GM23338 (cell line): ENCODE data around the gene USP37. TPM values are rescaled to one million over a fixed set of nuclear protein-coding genes. Genes with fewer than 3 reads are reported as not detected.

Experiments used
- ATAC-seq: fragments of 200-7000 bp; cut with Tn5 transposase; 3 replicates; pipeline ENCODE4 v1.9.1; 2020
- DNase-seq: peaks from one replicate; pipeline ENCODE4 v3.0.0-alpha.2; 2015; ENCODE audit warnings: low spot score
- H2AFZ ChIP-seq: fragments of 200-600 bp; sonication (generic); 2 replicates; pipeline ENCODE4 v1.8.0; 2016; ENCODE audit warnings: antibody characterized with exemption, mild to moderate bottlenecking, moderate library complexity
- H3F3A ChIP-seq: fragments of 200-600 bp; sonication (generic); replicated peaks from 2 replicates; pipeline ENCODE4 v1.8.0; 2017; ENCODE audit warnings: antibody characterized with exemption, mixed run types, low read depth
- H3K27ac ChIP-seq: fragments of 200-600 bp; sonication (generic); 2 replicates; pipeline ENCODE4 v1.6.1; 2016; ENCODE audit warnings: low read depth
- H3K27me3 ChIP-seq: fragments of 200-600 bp; sonication (generic); 2 replicates; pipeline ENCODE4 v1.8.0; 2016; ENCODE audit warnings: mild to moderate bottlenecking, mixed run types, moderate library complexity; ENCODE audit not compliant: insufficient read depth
- H3K36me3 ChIP-seq: fragments of 200-600 bp; sonication (generic); 2 replicates; pipeline ENCODE4 v1.8.0; 2016; ENCODE audit warnings: mild to moderate bottlenecking; ENCODE audit not compliant: insufficient read depth
- H3K4me1 ChIP-seq: fragments of 200-600 bp; sonication (generic); 2 replicates; pipeline ENCODE4 v1.8.0; 2016; ENCODE audit warnings: mild to moderate bottlenecking, moderate library complexity; ENCODE audit not compliant: insufficient read depth
- H3K4me2 ChIP-seq: fragments of 200-600 bp; sonication (generic); 2 replicates; pipeline ENCODE4 v1.7.1; 2017; ENCODE audit warnings: mixed run types
- H3K4me3 ChIP-seq: fragments of 200-600 bp; sonication (generic); 2 replicates; pipeline ENCODE4 v1.6.1; 2016; ENCODE audit warnings: mixed run types
- H3K79me2 ChIP-seq: fragments of 200-600 bp; sonication (generic); replicated peaks from 2 replicates; pipeline ENCODE4 v1.8.0; 2017; ENCODE audit warnings: mild to moderate bottlenecking; ENCODE audit not compliant: insufficient read depth
- H3K9me2 ChIP-seq: fragments of 200-600 bp; sonication (generic); 2 replicates; pipeline ENCODE4 v1.8.0; 2017; ENCODE audit not compliant: insufficient read depth
- H4K20me1 ChIP-seq: fragments of 200-600 bp; sonication (generic); replicated peaks from 2 replicates; pipeline ENCODE4 v1.8.0; 2017; ENCODE audit warnings: mild to moderate bottlenecking; ENCODE audit not compliant: insufficient read depth
- H3K27ac Mint-ChIP-seq: 2 replicates; pipeline ENCODE4 v1.8.0; 2020; ENCODE audit warnings: inconsistent platforms, mild to moderate bottlenecking, moderate library complexity, mixed read lengths
- H3K27me3 Mint-ChIP-seq: 3 replicates; pipeline ENCODE4 v1.8.0; 2022; ENCODE audit warnings: low read depth, mild to moderate bottlenecking, moderate library complexity, mixed read lengths, inconsistent platforms; ENCODE audit not compliant: insufficient read depth, poor library complexity
- H3K36me3 Mint-ChIP-seq: 3 replicates; pipeline ENCODE4 v1.8.0; 2021; ENCODE audit warnings: low read depth, mild to moderate bottlenecking, inconsistent platforms, moderate library complexity, mixed read lengths
- H3K4me1 Mint-ChIP-seq: 3 replicates; pipeline ENCODE4 v1.8.0; 2020; ENCODE audit warnings: mild to moderate bottlenecking, inconsistent platforms, mixed read lengths
- H3K4me3 Mint-ChIP-seq: 3 replicates; pipeline ENCODE4 v1.8.0; 2021; ENCODE audit warnings: moderate library complexity, mild to moderate bottlenecking, inconsistent platforms, mixed read lengths
- H3K9me3 Mint-ChIP-seq: 3 replicates; pipeline ENCODE4 v1.8.0; 2020; ENCODE audit warnings: moderate library complexity, mild to moderate bottlenecking, inconsistent platforms, mixed read lengths
- NANOG ChIP-seq: IDR thresholded peaks from 2 replicates; pipeline ENCODE4 v1.6.1; 2016; ENCODE audit warnings: antibody characterized with exemption, borderline replicate concordance
- REST ChIP-seq: IDR thresholded peaks from one replicate; pipeline ENCODE4 v1.6.1; 2018; ENCODE audit warnings: antibody characterized with exemption; ENCODE audit not compliant: unreplicated experiment
- ZNF462 ChIP-seq: fragments of 250-450 bp; sonication (Bioruptor Pico); IDR thresholded peaks from 2 replicates; pipeline ENCODE4 v1.5.0; 2020; ENCODE audit warnings: mild to moderate bottlenecking, moderate library complexity
- polyA plus RNA-seq: library from polyadenylated mRNA; unstranded; fragments of >200 nt; fragmentation: Nextera tagmentation; extraction: Ambion mirVana; gene quantifications from 2 replicates; pipeline ENCODE4 v1.2.1, GENCODE V29; 2016
- total RNA-seq: library from RNA; depleted of rRNA; stranded (reverse); fragments of >200 nt; shearing (Covaris generic); gene quantifications from 2 replicates; pipeline ENCODE4 v1.2.3, GENCODE V29; 2014

Gene USP37
- total and polyA plus RNA-seq, 2 experiments from 2014 or later: 8.2 to 21.0 TPM

- peak; percentile 79 for DNase-seq
- peaks cover 23% of the 10 kb centered on the region for H3K4me1 ChIP-seq
- peaks cover 3% of the 10 kb centered on the region; the same call in 1 of the 2 replicates for H4K20me1 ChIP-seq
- H3K4me2 ChIP-seq: peak overlapping the region; percentile 53
- ATAC-seq: peak; percentile 100
- H3K9me3 Mint-ChIP-seq: peaks cover 3% of the 10 kb centered on the region; the same call in 1 of the 3 replicates
- H3K27me3 ChIP-seq: no peaks in the 10 kb centered on the region
- H2AFZ ChIP-seq: no peak overlapping the region
- peaks cover 68% of the 10 kb centered on the region for H3K36me3 Mint-ChIP-seq
- TF ChIP-seq NANOG (0 out of 2 replicates have a peak, but pooled peaks have one; percentile 53), REST (no peak), ZNF462 (CRISPR knock-in tag) (peak; percentile 71; the same call in 1 of the 2 replicates)
- no peaks in the 10 kb centered on the region for H3K9me2 ChIP-seq
- peak overlapping the region; percentile 36 for H3K27ac Mint-ChIP-seq
- peaks cover 35% of the 10 kb centered on the region for H3K36me3 ChIP-seq
- H3K4me3 Mint-ChIP-seq: peak overlapping the region; percentile 54
- peaks cover 3% of the 10 kb centered on the region for H3K27me3 Mint-ChIP-seq
- no peaks in the 10 kb centered on the region; the same call in 1 of the 2 replicates for H3F3A ChIP-seq
- peak overlapping the region; percentile 6 for H3K27ac ChIP-seq
- peak overlapping the region; percentile 6 for H3K4me3 ChIP-seq
- 0 out of 2 replicates have a peak, but pooled peaks cover 7% of the 10 kb centered on the region for H3K79me2 ChIP-seq
- H3K4me1 Mint-ChIP-seq: peaks cover 17% of the 10 kb centered on the region
Observed at GRCh38 chr2:218555527-218555926, 12.6 kb downstream of the USP37 start.
